Mesenchymal stem cell (in vitro differentiated cells and primary cell): ENCODE data around the gene NIFK.

Source experiments
- DNase-seq: peaks from one replicate; pipeline ENCODE4 v3.0.0-alpha.2; 2013
- H2AFZ ChIP-seq: one replicate; pipeline ENCODE4 v1.6.1; 2013; ENCODE audit warnings: low read depth, mild to moderate bottlenecking, control low read depth, inconsistent platforms, low read length, moderate library complexity
- H2AK5ac ChIP-seq: 2 replicates; pipeline ENCODE4 v1.6.1; 2013; ENCODE audit warnings: low read length, moderate library complexity, mild to moderate bottlenecking, inconsistent platforms; ENCODE audit not compliant: severe bottlenecking
- H2BK120ac ChIP-seq: one replicate; pipeline ENCODE4 v1.6.1; 2013; ENCODE audit warnings: low read depth, mild to moderate bottlenecking, inconsistent platforms, low read length, moderate library complexity
- H2BK12ac ChIP-seq, 2 experiments: one replicate each; pipeline ENCODE4 v1.6.1; 2013; ENCODE audit warnings: inconsistent platforms in 2 of 2, low read length in 2 of 2, mild to moderate bottlenecking in 2 of 2, moderate library complexity in 2 of 2, control low read depth in 1 of 2
- H2BK15ac ChIP-seq: one replicate; pipeline ENCODE4 v1.6.1; 2013; ENCODE audit warnings: mild to moderate bottlenecking, low read depth, inconsistent platforms; ENCODE audit not compliant: poor library complexity, severe bottlenecking
- H2BK5ac ChIP-seq: 2 replicates; pipeline ENCODE4 v1.6.1; 2013; ENCODE audit warnings: low read depth, mild to moderate bottlenecking, low read length, control low read depth, inconsistent platforms; ENCODE audit not compliant: poor library complexity, severe bottlenecking
- H3K14ac ChIP-seq, 2 experiments: one replicate each; pipeline ENCODE4 v1.6.1; 2013; ENCODE audit warnings: inconsistent platforms in 2 of 2, low read length in 2 of 2, control low read depth in 1 of 2, mild to moderate bottlenecking in 1 of 2, moderate library complexity in 1 of 2
- H3K18ac ChIP-seq, 2 experiments: one replicate each; pipeline ENCODE4 v1.6.1; 2013; ENCODE audit warnings: inconsistent platforms in 2 of 2, low read length in 2 of 2, control low read depth in 1 of 2, low read depth in 1 of 2, mild to moderate bottlenecking in 1 of 2
- H3K23ac ChIP-seq, 2 experiments: one replicate each; pipeline ENCODE4 v1.6.1; 2013; ENCODE audit warnings: inconsistent platforms in 2 of 2, low read length in 2 of 2, mild to moderate bottlenecking in 2 of 2, moderate library complexity in 2 of 2, control low read depth in 1 of 2
- H3K27ac ChIP-seq: 2 replicates; pipeline ENCODE4 v1.5.1; 2013; ENCODE audit warnings: mild to moderate bottlenecking, moderate library complexity, low read length, control low read depth, inconsistent platforms; ENCODE audit not compliant: poor library complexity, severe bottlenecking
- H3K27me3 ChIP-seq, 2 experiments: 2 replicates each; pipeline versions ENCODE4 v1.6.1 to v1.7.0; 2013; ENCODE audit warnings: low read length in 2 of 2, mild to moderate bottlenecking in 2 of 2, moderate library complexity in 2 of 2, control low read depth in 1 of 2, inconsistent platforms in 1 of 2; ENCODE audit not compliant: control insufficient read depth in 1 of 2, insufficient read depth in 1 of 2
- H3K36me3 ChIP-seq, 2 experiments: 2 replicates each; pipeline versions ENCODE4 v1.6.1 to v1.7.0; 2013; ENCODE audit warnings: low read length in 2 of 2, control low read depth in 1 of 2, inconsistent platforms in 1 of 2, low read depth in 1 of 2, mild to moderate bottlenecking in 1 of 2; ENCODE audit not compliant: insufficient read depth in 2 of 2, control insufficient read depth in 1 of 2
- H3K4ac ChIP-seq, 2 experiments: one replicate each; pipeline ENCODE4 v1.6.1; 2013; ENCODE audit warnings: inconsistent platforms in 2 of 2, low read length in 2 of 2, mild to moderate bottlenecking in 2 of 2, moderate library complexity in 2 of 2, control low read depth in 1 of 2, low read depth in 1 of 2
- H3K4me1 ChIP-seq: 2 replicates; pipeline ENCODE4 v1.6.1; 2013; ENCODE audit warnings: low read depth, low read length, control low read depth; ENCODE audit not compliant: control insufficient read depth, insufficient read depth
- H3K4me2 ChIP-seq: 2 replicates; pipeline ENCODE4 v1.6.1; 2013; ENCODE audit warnings: low read length, mild to moderate bottlenecking, inconsistent platforms; ENCODE audit not compliant: poor library complexity, severe bottlenecking
- H3K4me3 ChIP-seq, 2 experiments: 2 replicates each; pipeline versions ENCODE4 v1.5.1 to v1.7.0; 2013; ENCODE audit warnings: low read length in 2 of 2, mild to moderate bottlenecking in 2 of 2, control low read depth in 1 of 2, low read depth in 1 of 2; ENCODE audit not compliant: insufficient read depth in 1 of 2
- H3K79me1 ChIP-seq: replicated peaks from 2 replicates; pipeline ENCODE4 v1.6.1; 2013; ENCODE audit warnings: mild to moderate bottlenecking, control low read depth, low read length, inconsistent platforms; ENCODE audit not compliant: poor library complexity, severe bottlenecking
- H3K9ac ChIP-seq: 2 replicates; pipeline ENCODE4 v1.7.0; 2013; ENCODE audit warnings: mild to moderate bottlenecking, low read length, moderate library complexity
- H3K9me3 ChIP-seq: 2 replicates; pipeline ENCODE4 v1.7.0; 2013; ENCODE audit warnings: mild to moderate bottlenecking, low read length; ENCODE audit not compliant: control insufficient read depth
- H4K8ac ChIP-seq: one replicate; pipeline ENCODE4 v1.6.1; 2013; ENCODE audit warnings: inconsistent platforms, mild to moderate bottlenecking, low read length, moderate library complexity
- H4K91ac ChIP-seq: one replicate; pipeline ENCODE4 v1.6.1; 2013; ENCODE audit warnings: mild to moderate bottlenecking, low read length, inconsistent platforms
- WGBS: methylation state at CpG from one replicate; pipeline ENCODE4 v1.1.7; 2013; ENCODE audit warnings: mixed read lengths; 5-methylcytosine and 5-hydroxymethylcytosine counted together

The NIFK gene

GRCh38 chr2:121682396-121683298 is 54.0 kb downstream of the NIFK start:
- no peak overlapping the region for H3K18ac ChIP-seq
- no peak overlapping the region for H3K27ac ChIP-seq
- 90% methylated on average over 17 of the region's 17 CpGs for WGBS

GRCh38 chr2:121677855-121678254 is 58.8 kb downstream of the NIFK start:
- no peak overlapping the region for H4K8ac ChIP-seq

More at GRCh38 chr2:121682396-121683298, 54.0 kb downstream of the NIFK start:
- Histone ChIP-seq H3K4me3 (no peak overlapping the region), H2AFZ (no peak overlapping the region), H3K4ac (no peak overlapping the region), H3K4me1 (no peaks in the 10 kb centered on the region), H3K9me3 (peaks cover 44% of the 10 kb centered on the region), H3K79me1 (no peaks in the 10 kb centered on the region), H2BK120ac (no peak overlapping the region), H3K23ac (no peak overlapping the region), H2BK12ac (no peak overlapping the region), H3K9ac (no peak overlapping the region), H4K8ac (no peak overlapping the region), H3K36me3 (no peaks in the 10 kb centered on the region), H4K91ac (no peak overlapping the region), H3K4me2 (no peak overlapping the region), H2AK5ac (no peak overlapping the region), H2BK5ac (no peak overlapping the region), H3K14ac (no peak overlapping the region), H2BK15ac (no peak overlapping the region), H3K27me3 (no peaks in the 10 kb centered on the region)
- no peak for DNase-seq

More at GRCh38 chr2:121677855-121678254, 58.8 kb downstream of the NIFK start:
- no peak overlapping the region for H3K14ac ChIP-seq
- no peak overlapping the region for H2BK120ac ChIP-seq
- H3K9me3 ChIP-seq = peaks cover 47% of the 10 kb centered on the region
- no peak overlapping the region for H2BK5ac ChIP-seq
- no peak overlapping the region for H3K23ac ChIP-seq
- no peaks in the 10 kb centered on the region for H3K4me1 ChIP-seq
- H3K4me3 ChIP-seq = no peak overlapping the region
- H2BK12ac ChIP-seq = no peak overlapping the region
- H2BK15ac ChIP-seq = no peak overlapping the region
- no peak overlapping the region for H2AK5ac ChIP-seq
- no peak overlapping the region for H2AFZ ChIP-seq
- no peak overlapping the region for H3K9ac ChIP-seq
- no peaks in the 10 kb centered on the region for H3K36me3 ChIP-seq
- no peak overlapping the region for H3K4me2 ChIP-seq
- H3K79me1 ChIP-seq = no peaks in the 10 kb centered on the region
- H3K27ac ChIP-seq = no peak overlapping the region
- H4K91ac ChIP-seq = no peak overlapping the region
- no peak for DNase-seq
- no peaks in the 10 kb centered on the region for H3K27me3 ChIP-seq
- H3K18ac ChIP-seq = no peak overlapping the region
- H3K4ac ChIP-seq = no peak overlapping the region
